Activated T-helper 1 cell treated with Interleukin-2 at 50 U/mL for 16 hours (primary cell): ENCODE data around the gene PTCH2.
"Not testable (repeated sequence)": the region's sequence is repeated elsewhere in the genome, so short reads cannot be mapped to it uniquely, and the experiment has no call there.

Experiments used
- DNase-seq: peaks from one replicate; pipeline ENCODE4 v3.0.0-alpha.2; 2020; ENCODE audit warnings: low read depth

Gene PTCH2

GRCh38 chr1:44801491-44802305, 41.4 kb downstream of the PTCH2 start:
- no peak for DNase-seq

GRCh38 chr1:44799770-44800584, 43.1 kb downstream of the PTCH2 start, which contains the start of gene PLK3:
PLK3 (plus strand) TSS chr1:44800377; CDS start chr1:44800464, 87 bp downstream.
- DNase-seq: peak; percentile 97

GRCh38 chr1:44798481-44799365, 44.3 kb downstream of the PTCH2 start:
- DNase-seq: no peak

GRCh38 chr1:44797886-44798285, 45.2 kb downstream of the PTCH2 start:
- DNase-seq: not testable (repeated sequence)

- no peak for DNase-seq
Observed at GRCh38 chr1:44792736-44793502, 50.1 kb downstream of the PTCH2 start.

- DNase-seq: no peak
Observed at GRCh38 chr1:44790968-44791801, 51.9 kb downstream of the PTCH2 start.

- DNase-seq: no peak
Observed at GRCh38 chr1:44788120-44788860, 54.8 kb downstream of the PTCH2 start, which contains the start of gene BEST4. BEST4 (minus strand) TSS chr1:44788170; CDS start chr1:44787705, 465 bp downstream.

GRCh38 chr1:44787506-44787905, 55.5 kb downstream of the PTCH2 start:
- DNase-seq: no peak

GRCh38 chr1:44786841-44787426, 56.1 kb downstream of the PTCH2 start:
- no peak for DNase-seq

GRCh38 chr1:44786138-44786840, 56.8 kb downstream of the PTCH2 start:
- peak; percentile 65 for DNase-seq

GRCh38 chr1:44785501-44786137, 57.4 kb downstream of the PTCH2 start:
- DNase-seq: no peak

GRCh38 chr1:44785029-44785380, 58.0 kb downstream of the PTCH2 start:
- DNase-seq: no peak

GRCh38 chr1:44784094-44785028, 58.7 kb downstream of the PTCH2 start:
- no peak for DNase-seq

- DNase-seq: no peak
Observed at GRCh38 chr1:44783697-44784093, 59.4 kb downstream of the PTCH2 start.

GRCh38 chr1:44780583-44781121, 62.4 kb downstream of the PTCH2 start:
- DNase-seq: no peak

GRCh38 chr1:44778705-44779576, 64.1 kb downstream of the PTCH2 start:
- no peak for DNase-seq
